SH-SY5Y (cell line): ENCODE measurements around the gene TCN1.

Experiments
- GATA2 ChIP-seq: IDR thresholded peaks from 2 replicates; pipeline ENCODE4 v1.6.1; 2011; ENCODE audit warnings: mild to moderate bottlenecking, low read depth, low read length
- GATA3 ChIP-seq: IDR thresholded peaks from 2 replicates; pipeline ENCODE4 v1.6.1; 2011; ENCODE audit warnings: low read depth, mild to moderate bottlenecking, low read length, moderate library complexity

The TCN1 gene

GRCh38 chr11:59866397-59866796 is at the start of gene TCN1:
TSS of gene TCN1 (minus strand) at chr11:59866487. CDS start at chr11:59866470, 17 bp downstream.
- TF ChIP-seq GATA3 (no peak), GATA2 (no peak)

GRCh38 chr11:59901306-59901705 is 35.0 kb upstream of the TCN1 start:
- TF ChIP-seq GATA2 (no peak), GATA3 (no peak)

GRCh38 chr11:59900366-59901126 is 34.3 kb upstream of the TCN1 start:
- TF ChIP-seq GATA2 = no peak
- TF ChIP-seq GATA3 = no peak

GRCh38 chr11:59899532-59899931 is 33.2 kb upstream of the TCN1 start:
- TF ChIP-seq GATA2 = no peak
- TF ChIP-seq GATA3 = no peak

- TF ChIP-seq GATA3 (no peak), GATA2 (peak; percentile 48; the same call in 1 of the 2 replicates)
These were observed 32.4 kb upstream of the TCN1 start for GRCh38 chr11:59898650-59899049.

GRCh38 chr11:59898046-59898445 is 31.8 kb upstream of the TCN1 start:
- TF ChIP-seq GATA3 (no peak), GATA2 (no peak)

GRCh38 chr11:59894616-59895015 is 28.3 kb upstream of the TCN1 start:
- no peak for TF ChIP-seq GATA3
- no peak for TF ChIP-seq GATA2

GRCh38 chr11:59891781-59892181 is 25.5 kb upstream of the TCN1 start:
- TF ChIP-seq GATA3 (no peak), GATA2 (no peak)

- TF ChIP-seq GATA3 = no peak
These were observed 17.3 kb upstream of the TCN1 start for GRCh38 chr11:59883597-59883996.

- TF ChIP-seq GATA2 (peak; percentile 81), GATA3 (peak; percentile 69; the same call in 1 of the 2 replicates)
These were observed 13.3 kb upstream of the TCN1 start for GRCh38 chr11:59879567-59879966.

GRCh38 chr11:59878575-59878974 is 12.3 kb upstream of the TCN1 start, which contains the start of gene OOSP3:
TSS of gene OOSP3 (plus strand) at chr11:59878782. CDS start at chr11:59878809, 27 bp downstream.
- TF ChIP-seq GATA2 = no peak
- no peak for TF ChIP-seq GATA3

GRCh38 chr11:59877784-59878183 is 11.5 kb upstream of the TCN1 start:
- TF ChIP-seq GATA2 (no peak), GATA3 (no peak)

GRCh38 chr11:59877325-59877724 is 11.0 kb upstream of the TCN1 start:
- no peak for TF ChIP-seq GATA3
- no peak for TF ChIP-seq GATA2

GRCh38 chr11:59875856-59876519 is 9.7 kb upstream of the TCN1 start:
- TF ChIP-seq GATA2 (no peak), GATA3 (no peak)

GRCh38 chr11:59872076-59872475 is 5.8 kb upstream of the TCN1 start:
- TF ChIP-seq GATA2 (no peak), GATA3 (no peak)
